SK-N-DZ (cell line): ENCODE results near the gene BTBD3.

Experiments used
- DNase-seq: peaks from one replicate; pipeline ENCODE4 v3.0.0-alpha.2; 2015; ENCODE audit warnings: low spot score

Gene BTBD3

DNA sequence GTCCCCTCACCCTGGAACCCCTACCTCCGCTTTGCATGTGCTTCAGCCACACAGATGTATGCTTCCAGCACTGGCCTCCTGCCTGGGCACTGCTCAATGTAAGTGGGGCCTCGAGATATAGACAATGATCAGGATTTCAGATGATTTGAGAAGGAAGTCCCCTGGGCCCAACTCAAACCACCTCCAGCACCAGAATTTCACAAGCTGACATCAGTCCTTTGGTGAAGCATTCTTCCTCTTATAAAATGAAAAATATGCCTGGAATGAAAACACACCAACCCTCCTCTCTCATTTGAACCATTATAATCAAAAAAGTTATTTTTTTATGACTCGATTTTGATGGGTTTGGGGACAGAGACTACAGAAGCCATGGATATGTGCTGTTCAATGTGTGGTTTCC lies 48.5 kb downstream of the BTBD3 start:
- DNase-seq = no peak

DNA sequence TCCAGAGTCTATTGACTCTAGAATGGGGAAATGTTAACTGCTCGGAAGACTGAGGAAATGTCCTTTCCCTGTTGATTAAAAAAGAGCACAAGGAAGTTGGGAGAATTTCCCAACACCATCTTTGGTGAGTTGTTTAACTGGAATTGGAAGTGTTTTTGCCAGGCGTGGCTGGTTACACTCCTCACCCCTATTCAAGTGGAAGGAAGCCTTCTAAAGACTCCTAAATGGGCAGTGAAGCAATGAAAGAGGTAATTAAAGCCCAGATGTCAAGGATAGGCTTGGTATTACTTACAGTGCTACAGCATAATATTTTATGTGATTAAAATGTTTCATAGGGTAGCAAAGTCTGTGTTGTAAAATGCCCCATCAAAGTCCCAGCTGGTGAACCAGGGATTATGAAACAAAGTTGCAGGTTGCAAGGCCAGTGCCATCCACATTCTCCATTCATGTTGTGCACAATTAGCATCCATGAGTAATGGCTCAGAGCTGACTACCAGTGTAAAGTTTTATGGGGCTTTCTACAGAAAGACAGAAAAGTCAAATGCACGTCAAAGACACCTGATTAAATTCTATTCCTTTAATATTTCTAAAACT lies 52.6 kb downstream of the BTBD3 start:
- DNase-seq = no peak

DNA sequence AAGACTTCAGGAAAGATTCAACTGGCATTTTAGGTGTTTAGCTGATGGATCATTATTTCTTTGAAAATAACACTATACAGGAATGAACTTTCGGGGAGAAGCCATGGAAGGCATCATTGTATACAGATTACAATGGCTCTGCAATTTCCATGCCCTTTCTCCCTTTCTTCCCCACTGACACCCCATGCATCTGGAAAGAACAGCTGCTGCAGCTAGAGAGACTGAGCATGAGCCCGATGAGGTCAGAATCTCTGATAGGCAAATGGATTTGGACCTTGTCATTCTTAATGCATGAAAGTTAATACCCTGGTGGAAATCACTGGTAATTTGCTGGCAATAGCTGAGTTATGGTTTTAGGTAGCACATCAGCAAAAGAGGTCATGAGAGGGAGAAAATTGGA lies 54.8 kb downstream of the BTBD3 start:
- no peak for DNase-seq
